HEK293 (cell line): ENCODE measurements around the gene FBXO42.

ENCODE experiments used
- BCL6B ChIP-seq: fragments of 450-650 bp; formaldehyde crosslinking; IDR thresholded peaks from 2 replicates; pipeline ENCODE4 v1.5.1; 2017; ENCODE audit warnings: missing biosample characterization, missing genetic modification characterization
- GLI4 ChIP-seq: fragments of 450-650 bp; formaldehyde crosslinking; IDR thresholded peaks from 2 replicates; pipeline ENCODE4 v1.5.1; 2016; ENCODE audit warnings: missing biosample characterization, missing genetic modification characterization
- INSM2 ChIP-seq: fragments of 450-650 bp; formaldehyde crosslinking; IDR thresholded peaks from 2 replicates; pipeline ENCODE4 v1.5.1; 2016; ENCODE audit warnings: missing biosample characterization, missing genetic modification characterization
- KLF9 ChIP-seq: fragments of 450-650 bp; formaldehyde crosslinking; IDR thresholded peaks from 2 replicates; pipeline ENCODE4 v1.5.1; 2016; ENCODE audit warnings: missing biosample characterization, missing genetic modification characterization, low read depth
- OVOL3 ChIP-seq: fragments of 450-650 bp; formaldehyde crosslinking; IDR thresholded peaks from 2 replicates; pipeline ENCODE4 v1.5.1; 2016; ENCODE audit warnings: missing biosample characterization, missing genetic modification characterization
- ZBTB21 ChIP-seq: fragments of 450-650 bp; formaldehyde crosslinking; IDR thresholded peaks from 2 replicates; pipeline ENCODE4 v1.5.1; 2017; ENCODE audit warnings: missing biosample characterization, missing genetic modification characterization
- ZBTB48 ChIP-seq: fragments of 450-650 bp; formaldehyde crosslinking; IDR thresholded peaks from 2 replicates; pipeline ENCODE4 v1.5.1; 2016; ENCODE audit warnings: missing biosample characterization, missing genetic modification characterization
- ZBTB8A ChIP-seq: fragments of 450-650 bp; formaldehyde crosslinking; IDR thresholded peaks from 2 replicates; pipeline ENCODE4 v1.5.1; 2016; ENCODE audit warnings: missing biosample characterization, missing genetic modification characterization
- ZNF140 ChIP-seq: fragments of 450-650 bp; formaldehyde crosslinking; IDR thresholded peaks from 2 replicates; pipeline ENCODE4 v1.5.1; 2016; ENCODE audit warnings: missing biosample characterization, missing genetic modification characterization
- ZNF157 ChIP-seq: fragments of 450-650 bp; formaldehyde crosslinking; IDR thresholded peaks from 2 replicates; pipeline ENCODE4 v1.5.1; 2016; ENCODE audit warnings: missing biosample characterization, missing genetic modification characterization
- ZNF221 ChIP-seq: fragments of 450-650 bp; formaldehyde crosslinking; IDR thresholded peaks from 2 replicates; pipeline ENCODE4 v1.5.1; 2017; ENCODE audit warnings: missing biosample characterization, missing genetic modification characterization, borderline replicate concordance
- ZNF311 ChIP-seq: fragments of 450-650 bp; formaldehyde crosslinking; IDR thresholded peaks from 2 replicates; pipeline ENCODE4 v1.5.1; 2017; ENCODE audit warnings: missing biosample characterization, missing genetic modification characterization, borderline replicate concordance
- ZNF350 ChIP-seq: fragments of 450-650 bp; formaldehyde crosslinking; IDR thresholded peaks from 2 replicates; pipeline ENCODE4 v1.5.0; 2017; ENCODE audit warnings: missing biosample characterization, mild to moderate bottlenecking, missing genetic modification characterization
- ZNF362 ChIP-seq: fragments of 450-650 bp; formaldehyde crosslinking; IDR thresholded peaks from 2 replicates; pipeline ENCODE4 v1.5.1; 2016; ENCODE audit warnings: missing biosample characterization, missing genetic modification characterization
- ZNF398 ChIP-seq: fragments of 450-650 bp; formaldehyde crosslinking; IDR thresholded peaks from 2 replicates; pipeline ENCODE4 v1.5.1; 2017; ENCODE audit warnings: missing biosample characterization, missing genetic modification characterization
- ZNF423 ChIP-seq: fragments of 450-650 bp; formaldehyde crosslinking; IDR thresholded peaks from 2 replicates; pipeline ENCODE4 v1.5.1; 2016; ENCODE audit warnings: missing biosample characterization, missing genetic modification characterization
- ZNF514 ChIP-seq: fragments of 450-650 bp; formaldehyde crosslinking; IDR thresholded peaks from 2 replicates; pipeline ENCODE4 v1.5.1; 2016; ENCODE audit warnings: missing biosample characterization, missing genetic modification characterization
- ZNF529 ChIP-seq: fragments of 450-650 bp; formaldehyde crosslinking; IDR thresholded peaks from 2 replicates; pipeline ENCODE4 v1.5.1; 2017; ENCODE audit warnings: missing genetic modification characterization, missing biosample characterization; ENCODE audit not compliant: insufficient replicate concordance
- ZNF548 ChIP-seq: fragments of 450-650 bp; formaldehyde crosslinking; IDR thresholded peaks from 2 replicates; pipeline ENCODE4 v1.5.1; 2016; ENCODE audit warnings: missing biosample characterization, missing genetic modification characterization
- ZNF571 ChIP-seq: fragments of 450-650 bp; formaldehyde crosslinking; IDR thresholded peaks from 2 replicates; pipeline ENCODE4 v1.5.0; 2017; ENCODE audit warnings: missing biosample characterization, missing genetic modification characterization
- ZNF621 ChIP-seq: fragments of 450-650 bp; formaldehyde crosslinking; IDR thresholded peaks from 2 replicates; pipeline ENCODE4 v1.5.1; 2017; ENCODE audit warnings: missing biosample characterization, missing genetic modification characterization
- ZNF639 ChIP-seq: fragments of 450-650 bp; formaldehyde crosslinking; IDR thresholded peaks from 2 replicates; pipeline ENCODE4 v1.5.1; 2016; ENCODE audit warnings: missing biosample characterization, missing genetic modification characterization
- ZNF654 ChIP-seq: fragments of 450-650 bp; formaldehyde crosslinking; IDR thresholded peaks from 2 replicates; pipeline ENCODE4 v1.5.1; 2016; ENCODE audit warnings: low read depth, missing biosample characterization, missing genetic modification characterization
- ZNF658 ChIP-seq: fragments of 450-650 bp; formaldehyde crosslinking; IDR thresholded peaks from 2 replicates; pipeline ENCODE4; 2016; ENCODE audit warnings: missing biosample characterization, missing genetic modification characterization
- ZNF747 ChIP-seq: fragments of 450-650 bp; formaldehyde crosslinking; IDR thresholded peaks from 2 replicates; pipeline ENCODE4 v1.5.1; 2016; ENCODE audit warnings: missing biosample characterization, missing genetic modification characterization
- ZNF791 ChIP-seq: fragments of 450-650 bp; formaldehyde crosslinking; IDR thresholded peaks from 2 replicates; pipeline ENCODE4 v1.5.1; 2016; ENCODE audit warnings: missing biosample characterization, missing genetic modification characterization
- ZNF830 ChIP-seq: fragments of 450-650 bp; IDR thresholded peaks from 2 replicates; pipeline ENCODE4 v1.5.0; 2018; ENCODE audit warnings: missing biosample characterization, missing genetic modification characterization, low read depth, mild to moderate bottlenecking, moderate library complexity
- ZNF837 ChIP-seq: fragments of 450-650 bp; formaldehyde crosslinking; IDR thresholded peaks from 2 replicates; pipeline ENCODE4 v1.5.1; 2016; ENCODE audit warnings: missing biosample characterization, missing genetic modification characterization
- ZNF843 ChIP-seq: fragments of 450-650 bp; formaldehyde crosslinking; IDR thresholded peaks from 2 replicates; pipeline ENCODE4 v1.5.1; 2016; ENCODE audit warnings: missing biosample characterization, missing genetic modification characterization
- TF ChIP-seq, protein P1 (sequence below): fragments of 450-650 bp; formaldehyde crosslinking; IDR thresholded peaks from 2 replicates; pipeline ENCODE4; 2016; ENCODE audit warnings: missing biosample characterization, missing genetic modification characterization
- TF ChIP-seq, protein P2 (sequence below): fragments of 450-650 bp; formaldehyde crosslinking; optimal IDR thresholded peaks from 2 replicates; pipeline ENCODE3; 2016; ENCODE audit warnings: missing biosample characterization, mild to moderate bottlenecking, missing genetic modification characterization

FBXO42 gene

GRCh38 chr1:16351994-16352841 is at the start of gene FBXO42 (continued):
- TF ChIP-seq ZBTB48 (peak; percentile 88; the same call in 1 of the 2 replicates), INSM2 (peak; percentile 28; the same call in 1 of the 2 replicates), ZNF362 (tag by site-specific recombination) (no peak), ZNF398 (peak; percentile 74), ZNF658 (tag by site-specific recombination) (no peak), ZNF747 (no peak), ZNF548 (tag by site-specific recombination) (no peak), ZNF350 (tag by site-specific recombination) (no peak), ZNF639 (tag by site-specific recombination) (peak; percentile 1; the same call in 1 of the 2 replicates), ZNF221 (tag by site-specific recombination) (0 out of 2 replicates have a peak, but pooled peaks have one; percentile 52), KLF9 (peak; percentile 26; the same call in 1 of the 2 replicates), ZNF423 (tag by site-specific recombination) (no peak), ZNF140 (no peak), ZNF571 (tag by site-specific recombination) (no peak), ZNF311 (tag by site-specific recombination) (no peak), GLI4 (tag by site-specific recombination) (no peak), ZNF529 (tag by site-specific recombination) (no peak), ZNF654 (tag by site-specific recombination) (no peak), ZNF843 (0 out of 2 replicates have a peak, but pooled peaks have one; percentile 24), ZNF514 (tag by site-specific recombination) (no peak), ZNF621 (tag by site-specific recombination) (no peak), ZBTB21 (tag by site-specific recombination) (no peak), ZNF157 (tag by site-specific recombination) (no peak), BCL6B (tag by site-specific recombination) (no peak), ZNF791 (tag by site-specific recombination) (no peak), ZNF837 (no peak), ZBTB8A (tag by site-specific recombination) (peak; percentile 93), ZNF830 (tag by site-specific recombination) (no peak), OVOL3 (no peak)
- TF ChIP-seq, protein P1, sequence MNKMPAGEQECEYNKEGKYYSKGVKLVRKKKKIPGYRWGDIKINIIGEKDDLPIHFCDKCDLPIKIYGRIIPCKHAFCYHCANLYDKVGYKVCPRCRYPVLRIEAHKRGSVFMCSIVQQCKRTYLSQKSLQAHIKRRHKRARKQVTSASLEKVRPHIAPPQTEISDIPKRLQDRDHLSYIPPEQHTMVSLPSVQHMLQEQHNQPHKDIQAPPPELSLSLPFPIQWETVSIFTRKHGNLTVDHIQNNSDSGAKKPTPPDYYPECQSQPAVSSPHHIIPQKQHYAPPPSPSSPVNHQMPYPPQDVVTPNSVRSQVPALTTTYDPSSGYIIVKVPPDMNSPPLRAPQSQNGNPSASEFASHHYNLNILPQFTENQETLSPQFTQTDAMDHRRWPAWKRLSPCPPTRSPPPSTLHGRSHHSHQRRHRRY (tag by site-specific recombination), result no peak
- TF ChIP-seq, protein P2, sequence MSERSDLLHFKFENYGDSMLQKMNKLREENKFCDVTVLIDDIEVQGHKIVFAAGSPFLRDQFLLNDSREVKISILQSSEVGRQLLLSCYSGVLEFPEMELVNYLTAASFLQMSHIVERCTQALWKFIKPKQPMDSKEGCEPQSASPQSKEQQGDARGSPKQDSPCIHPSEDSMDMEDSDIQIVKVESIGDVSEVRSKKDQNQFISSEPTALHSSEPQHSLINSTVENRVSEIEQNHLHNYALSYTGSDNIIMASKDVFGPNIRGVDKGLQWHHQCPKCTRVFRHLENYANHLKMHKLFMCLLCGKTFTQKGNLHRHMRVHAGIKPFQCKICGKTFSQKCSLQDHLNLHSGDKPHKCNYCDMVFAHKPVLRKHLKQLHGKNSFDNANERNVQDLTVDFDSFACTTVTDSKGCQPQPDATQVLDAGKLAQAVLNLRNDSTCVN (tag by site-specific recombination), result peak; percentile 86
